SK-N-SH (cell line): ENCODE measurements around the gene SASH1. TPM values are rescaled to one million over a fixed set of nuclear protein-coding genes. Genes with fewer than 3 reads are reported as not detected.

Source experiments
- CTCF ChIA-PET: fragments of 300-600, 350-600 bp; formaldehyde crosslinking; extraction: SDS; loops from one replicate; lab custom pipeline; 2021; lab: Yijun Ruan, JAX
- POLR2A ChIA-PET: fragments of 350-600 bp; sonication (Branson Sonifier 250); formaldehyde crosslinking; extraction: SDS; loops from one replicate; lab custom pipeline; 2020; ENCODE audit warnings: antibody characterized with exemption, inconsistent platforms; lab: Yijun Ruan, JAX
- DNase-seq: peaks from one replicate; pipeline ENCODE4 v3.0.0; 2012
- H2AFZ ChIP-seq: fragments of 200-600 bp; sonication (generic); 2 replicates; pipeline ENCODE4 v1.8.1; 2016; ENCODE audit warnings: antibody characterized with exemption, mild to moderate bottlenecking, low read depth
- H3F3A ChIP-seq: fragments of 200-600 bp; sonication (generic); replicated peaks from 2 replicates; pipeline ENCODE3; 2016; ENCODE audit warnings: antibody characterized with exemption, mild to moderate bottlenecking; ENCODE audit not compliant: insufficient read depth
- H3K27ac ChIP-seq, 2 experiments: fragments of 200-500 bp in 1 of 2; fragments of 200-600 bp in 1 of 2; sonication (Bioruptor generic) in 1 of 2; sonication (generic), shearing (Covaris generic) in 1 of 2; 2 replicates each; pipeline versions ENCODE4 v1.5.1 to v1.6.1; 2014 to 2016; ENCODE audit warnings: low read depth in 2 of 2, inconsistent platforms in 1 of 2, low read length in 1 of 2, mild to moderate bottlenecking in 1 of 2, mixed read lengths in 1 of 2
- H3K27me3 ChIP-seq: fragments of 200-600 bp; sonication (generic), shearing (Covaris generic); 2 replicates; pipeline ENCODE4 v1.6.1; 2016; ENCODE audit warnings: mixed run types; ENCODE audit not compliant: insufficient read depth
- H3K36me3 ChIP-seq, 2 experiments: fragments of 200-500 bp in 1 of 2; fragments of 200-600 bp in 1 of 2; sonication (Bioruptor generic) in 1 of 2; sonication (generic) in 1 of 2; replicated peaks in 1 of 2; 2 replicates each; pipeline versions ENCODE3 to v1.5.1; 2014 to 2016; ENCODE audit warnings: low read length in 1 of 2, mild to moderate bottlenecking in 1 of 2; ENCODE audit not compliant: insufficient read depth in 2 of 2, control insufficient read depth in 1 of 2
- H3K4me1 ChIP-seq, 2 experiments: fragments of 200-500 bp in 1 of 2; fragments of 200-600 bp in 1 of 2; sonication (Bioruptor generic) in 1 of 2; sonication (generic), shearing (Covaris generic) in 1 of 2; 2 replicates each; pipeline versions ENCODE4 v1.5.1 to v1.6.1; 2014 to 2016; ENCODE audit warnings: low read depth in 1 of 2, low read length in 1 of 2, mixed run types in 1 of 2; ENCODE audit not compliant: insufficient read depth in 2 of 2, control insufficient read depth in 1 of 2
- H3K4me2 ChIP-seq: fragments of 200-600 bp; sonication (generic), shearing (Covaris generic); 2 replicates; pipeline ENCODE4 v1.6.1; 2017; ENCODE audit warnings: mixed run types
- H3K4me3 ChIP-seq, 2 experiments: fragments of 200-500 bp in 1 of 2; fragments of 200-600 bp in 1 of 2; sonication (Bioruptor generic) in 1 of 2; sonication (generic), shearing (Covaris generic) in 1 of 2; 2 replicates each; pipeline versions ENCODE4 v1.5.1 to v1.8.1; 2014 to 2016; ENCODE audit warnings: low read depth in 2 of 2, inconsistent platforms in 1 of 2, low read length in 1 of 2, mild to moderate bottlenecking in 1 of 2, mixed read lengths in 1 of 2, moderate library complexity in 1 of 2
- H3K79me2 ChIP-seq: fragments of 200-600 bp; sonication (generic); 2 replicates; pipeline ENCODE4 v1.8.1; 2017; ENCODE audit warnings: mild to moderate bottlenecking; ENCODE audit not compliant: insufficient read depth
- H3K9ac ChIP-seq: fragments of 200-600 bp; sonication (generic); 2 replicates; pipeline ENCODE4 v1.6.1; 2017; ENCODE audit warnings: mixed run types
- H3K9me2 ChIP-seq: fragments of 200-600 bp; sonication (generic); 2 replicates; pipeline ENCODE4 v1.6.1; 2017; ENCODE audit warnings: mixed run types
- H3K9me3 ChIP-seq: fragments of 200-600 bp; sonication (generic); 2 replicates; pipeline ENCODE4 v1.6.1; 2017; ENCODE audit warnings: mixed run types, mild to moderate bottlenecking, moderate library complexity
- H4K20me1 ChIP-seq: fragments of 200-600 bp; sonication (generic); 2 replicates; pipeline ENCODE4 v1.6.1; 2017; ENCODE audit warnings: mild to moderate bottlenecking, mixed run types; ENCODE audit not compliant: insufficient read depth
- IRF3 ChIP-seq: fragments of 150-350 bp; IDR thresholded peaks from 2 replicates; pipeline ENCODE4 v1.6.1; 2016; ENCODE audit warnings: mild to moderate bottlenecking, low read depth, low read length
- MAX ChIP-seq: IDR thresholded peaks from 2 replicates; pipeline ENCODE4 v1.4.0; 2012; ENCODE audit warnings: low read depth
- NFIC ChIP-seq: IDR thresholded peaks from 2 replicates; pipeline ENCODE4 v1.4.0; 2012; ENCODE audit warnings: borderline replicate concordance
- PBX3 ChIP-seq: IDR thresholded peaks from 2 replicates; pipeline ENCODE4; 2012
- REST ChIP-seq: IDR thresholded peaks from 2 replicates; pipeline ENCODE4 v1.6.1; 2012; ENCODE audit warnings: mild to moderate bottlenecking, low read depth, low read length, moderate library complexity
- RFX5 ChIP-seq: IDR thresholded peaks from 2 replicates; pipeline ENCODE4 v1.6.1; 2012; ENCODE audit warnings: mild to moderate bottlenecking, improper control_type of control experiment, low read length
- RXRA ChIP-seq: IDR thresholded peaks from 2 replicates; pipeline ENCODE4 v1.4.0; 2012; ENCODE audit warnings: low read depth, mild to moderate bottlenecking, borderline replicate concordance
- TAF1 ChIP-seq: IDR thresholded peaks from 2 replicates; pipeline ENCODE4 v1.6.1; 2012; ENCODE audit warnings: low read depth, mild to moderate bottlenecking, low read length, moderate library complexity, borderline replicate concordance
- TEAD4 ChIP-seq: IDR thresholded peaks from 2 replicates; pipeline ENCODE4 v1.4.0; 2012; ENCODE audit warnings: mild to moderate bottlenecking, borderline replicate concordance; ENCODE audit not compliant: insufficient read depth
- USF1 ChIP-seq: IDR thresholded peaks from 2 replicates; pipeline ENCODE4 v1.4.0; 2012; ENCODE audit warnings: low read depth, borderline replicate concordance
- YY1 ChIP-seq: IDR thresholded peaks from 2 replicates; pipeline ENCODE4 v1.4.0; 2012; ENCODE audit warnings: low read depth, mild to moderate bottlenecking
- ZBTB33 ChIP-seq: IDR thresholded peaks from 2 replicates; pipeline ENCODE4 v1.4.0; 2012; ENCODE audit warnings: low read depth, borderline replicate concordance
- WGBS: methylation state at CpG from one replicate; pipeline ENCODE4 v1.1.6; 2017; ENCODE audit warnings: low lambda C conversion rate; 5-methylcytosine and 5-hydroxymethylcytosine counted together
- polyA plus RNA-seq, 3 experiments: library from polyadenylated mRNA; depleted of rRNA; stranded (reverse); fragments of >200 nt; gene quantifications; 2 replicates each; pipeline ENCODE4 v1.2.3, GENCODE V29; 2012

Gene SASH1
- polyA plus RNA-seq (2012; rRNA removed) = 15.5 and 19.8 TPM in 2 replicates
- polyA plus RNA-seq (2012; cell fraction: cytosol; rRNA removed) = 15.9 and 17.7 TPM in 2 replicates
- polyA plus RNA-seq (2012; cell fraction: nucleus; rRNA removed) = 30.4 and 40.1 TPM in 2 replicates

- ChIA-PET POLR2A (no interaction called here), CTCF (no interaction called here)
- Histone ChIP-seq H3K9me3 (no peaks in the 10 kb centered on the region), H3K79me2 (peaks cover 95% of the 10 kb centered on the region), H3K36me3 (peaks cover 0 to 8% of the 10 kb centered on the region in 2 experiments), H3F3A (peaks cover 12% of the 10 kb centered on the region), H3K4me2 (peak within 1 kb of the TSS; percentile 88), H3K27ac (peak within 1 kb of the TSS; percentile 31 to 76; a peak in 3 of 4 replicates), H3K4me3 (peak within 1 kb of the TSS; percentile 54 to 71), H2AFZ (peak within 1 kb of the TSS; percentile 82; the same call in 1 of the 2 replicates), H3K9ac (peak within 1 kb of the TSS; percentile 82), H3K27me3 (no peaks in the 10 kb centered on the region), H3K4me1 (peaks cover 0 to 12% of the 10 kb centered on the region in 2 experiments; a peak in 1 of 4 replicates), H4K20me1 (no peaks in the 10 kb centered on the region), H3K9me2 (no peaks in the 10 kb centered on the region)
- peak; percentile 24 for DNase-seq
- TF ChIP-seq MAX (peak; percentile 73), RXRA (no peak), USF1 (peak; percentile 66; the same call in 1 of the 2 replicates)
- 3% methylated on average over 30 of the region's 67 CpGs for WGBS
These were observed at the start of gene SASH1 for GRCh38 chr6:148342350-148343046. TSS of gene SASH1 (plus strand) at chr6:148342838. CDS start at chr6:148343068, 230 bp downstream.

GRCh38 chr6:148293181-148293995 is 49.2 kb upstream of the SASH1 start:
- Histone ChIP-seq H4K20me1 (no peaks in the 10 kb centered on the region), H3K4me1 (peaks cover 0 to 19% of the 10 kb centered on the region in 2 experiments; a peak in 1 of 4 replicates), H3K9me2 (no peaks in the 10 kb centered on the region), H3K79me2 (peaks cover 97% of the 10 kb centered on the region), H3K27ac (peak overlapping the region in 1 of 2 experiments; percentile 94; a peak in 1 of 4 replicates), H3K36me3 (peaks cover 0 to 19% of the 10 kb centered on the region in 2 experiments), H2AFZ (no peak overlapping the region), H3K4me3 (no peak overlapping the region), H3F3A (peaks cover 19% of the 10 kb centered on the region), H3K27me3 (no peaks in the 10 kb centered on the region), H3K9me3 (no peaks in the 10 kb centered on the region), H3K9ac (no peak overlapping the region), H3K4me2 (0 out of 2 replicates have a peak overlapping the region, but pooled peaks have one; percentile 56)
- WGBS = 72% methylated on average over 9 of the region's 9 CpGs
- TF ChIP-seq TAF1 = no peak
- no peak for TF ChIP-seq ZBTB33
- no peak for TF ChIP-seq PBX3
- no peak for TF ChIP-seq RXRA
- no peak for TF ChIP-seq RFX5
- no peak for TF ChIP-seq REST
- TF ChIP-seq YY1 = no peak
- TF ChIP-seq TEAD4 = no peak
- TF ChIP-seq MAX = no peak
- no peak for TF ChIP-seq IRF3
- no peak for TF ChIP-seq NFIC
- CTCF ChIA-PET = no interaction called here
- POLR2A ChIA-PET = no interaction called here
- DNase-seq = no peak
